OCI-LY3 (cell line): ENCODE results near the gene TTC21A.
A peak's percentile ranks its signal among the peaks of the same experiment; 100 is the strongest.

Experiments used
- H2AFZ ChIP-seq: fragments of 200-600, 300-600 bp; shearing (Covaris generic); 2 replicates; pipeline ENCODE4 v1.6.0; 2014; ENCODE audit warnings: antibody characterized with exemption, low read depth, low read length
- H3K27ac ChIP-seq: fragments of 200-600, 300-600 bp; sonication (generic); 2 replicates; pipeline ENCODE4 v1.5.1; 2014; ENCODE audit warnings: mild to moderate bottlenecking, low read length, moderate library complexity, mixed read lengths
- H3K27me3 ChIP-seq: fragments of 200-600, 300-600 bp; sonication (generic); 2 replicates; pipeline ENCODE4 v1.6.1; 2014; ENCODE audit warnings: low read depth, low read length, mixed read lengths
- H3K36me3 ChIP-seq: fragments of 200-600, 300-600 bp; sonication (generic); replicated peaks from 2 replicates; pipeline ENCODE3; 2014; ENCODE audit warnings: low read depth, low read length, mixed read lengths
- H3K4me1 ChIP-seq: fragments of 300-600, 200-600 bp; sonication (generic); 2 replicates; pipeline ENCODE4 v1.6.1; 2014; ENCODE audit warnings: low read length, mixed read lengths
- H3K4me2 ChIP-seq: fragments of 200-600, 300-600 bp; sonication (generic); 2 replicates; pipeline ENCODE4 v1.6.1; 2014; ENCODE audit warnings: low read length, mixed read lengths
- H3K4me3 ChIP-seq: fragments of 300-600, 200-600 bp; sonication (generic); 2 replicates; pipeline ENCODE4 v1.5.1; 2014; ENCODE audit warnings: antibody characterized with exemption, mild to moderate bottlenecking, low read length, moderate library complexity
- H3K79me2 ChIP-seq: fragments of 300-600, 200-600 bp; shearing (Covaris generic); 2 replicates; pipeline ENCODE4 v1.6.1; 2014; ENCODE audit warnings: mild to moderate bottlenecking, low read length, mixed read lengths
- H3K9ac ChIP-seq: fragments of 300-600, 200-600 bp; shearing (Covaris generic); 2 replicates; pipeline ENCODE4 v1.6.0; 2014; ENCODE audit warnings: mild to moderate bottlenecking, low read length, moderate library complexity
- H3K9me3 ChIP-seq: fragments of 200-600, 300-600 bp; shearing (Covaris generic); 2 replicates; pipeline ENCODE4 v1.6.1; 2014; ENCODE audit warnings: low read length, mixed read lengths; ENCODE audit not compliant: insufficient read depth
- H4K20me1 ChIP-seq: fragments of 200-600, 300-600 bp; sonication (generic); 2 replicates; pipeline ENCODE4 v1.6.1; 2016; ENCODE audit warnings: low read length, mixed read lengths; ENCODE audit not compliant: insufficient read depth
- CTCF ChIP-seq: fragments of 200-600, 300-600 bp; sonication (generic); IDR thresholded peaks from 2 replicates; pipeline ENCODE4 v1.5.1; 2014; ENCODE audit warnings: antibody characterized with exemption, low read length, low read depth
- EZH2phosphoT487 ChIP-seq: fragments of 200-600 bp; shearing (Covaris generic); IDR thresholded peaks from 2 replicates; pipeline ENCODE4 v1.6.1; 2018; ENCODE audit warnings: antibody characterized with exemption, mixed run types, low read depth

Gene TTC21A

GRCh38 chr3:39146611-39147591 lies 39.4 kb downstream of the TTC21A start:
- Histone ChIP-seq H3K4me2 (peak overlapping the region; percentile 94), H2AFZ (no peak overlapping the region), H3K4me3 (peak overlapping the region; percentile 66), H3K27ac (peak overlapping the region; percentile 80), H3K27me3 (no peaks in the 10 kb centered on the region), H4K20me1 (peaks cover 27% of the 10 kb centered on the region), H3K9ac (peak overlapping the region; percentile 71), H3K36me3 (peaks cover 41% of the 10 kb centered on the region), H3K4me1 (peaks cover 61% of the 10 kb centered on the region), H3K9me3 (no peaks in the 10 kb centered on the region), H3K79me2 (peaks cover 53% of the 10 kb centered on the region)
- TF ChIP-seq EZH2phosphoT487: no peak
- no peak for TF ChIP-seq CTCF

GRCh38 chr3:39147711-39148434 lies 40.4 kb downstream of the TTC21A start:
- Histone ChIP-seq H4K20me1 (peaks cover 32% of the 10 kb centered on the region), H3K4me3 (peak overlapping the region; percentile 66), H3K36me3 (peaks cover 31% of the 10 kb centered on the region), H3K4me1 (peaks cover 67% of the 10 kb centered on the region), H3K27me3 (no peaks in the 10 kb centered on the region), H3K9ac (peak overlapping the region; percentile 71), H3K9me3 (no peaks in the 10 kb centered on the region), H3K27ac (peak overlapping the region; percentile 80), H3K79me2 (peaks cover 62% of the 10 kb centered on the region), H2AFZ (no peak overlapping the region; the same call in 1 of the 2 replicates), H3K4me2 (peak overlapping the region; percentile 94)
- TF ChIP-seq EZH2phosphoT487 (no peak), CTCF (no peak)

- TF ChIP-seq EZH2phosphoT487: no peak
- TF ChIP-seq CTCF: 0 out of 2 replicates have a peak, but pooled peaks have one; percentile 8
- Histone ChIP-seq H3K4me2 (peak overlapping the region; percentile 94), H4K20me1 (peaks cover 32% of the 10 kb centered on the region), H3K36me3 (peaks cover 24% of the 10 kb centered on the region), H2AFZ (peak overlapping the region; percentile 11; the same call in 1 of the 2 replicates), H3K27ac (peak overlapping the region; percentile 80), H3K4me3 (peak overlapping the region; percentile 66), H3K79me2 (peaks cover 63% of the 10 kb centered on the region), H3K9me3 (no peaks in the 10 kb centered on the region), H3K4me1 (peaks cover 67% of the 10 kb centered on the region), H3K9ac (peak overlapping the region; percentile 71), H3K27me3 (no peaks in the 10 kb centered on the region)
Measured at GRCh38 chr3:39148435-39149058, 41.1 kb downstream of the TTC21A start.
